ENCODE data around the gene GPR25.

GPR25 gene

GRCh38 chr1:200886594-200886993 lies 13.8 kb downstream of the GPR25 start:
- Histone ChIP-seq H3K4ac (ENCODE audit: low read depth in 1 of 2, low read length in 2 of 2) (no peak overlapping the region), H2BK15ac (ENCODE audit: low read depth, poor library complexity, severe bottlenecking) (no peak overlapping the region), H3K36me3 (ENCODE audit: control insufficient read depth in 1 of 2, insufficient read depth in 2 of 2, low read depth in 1 of 2, low read length in 2 of 2) (no peaks in the 10 kb centered on the region), H3K27ac (ENCODE audit: low read length, poor library complexity, severe bottlenecking) (no peak overlapping the region), H2AK5ac (ENCODE audit: low read length, severe bottlenecking) (no peak overlapping the region), H3K79me1 (replicated peaks; ENCODE audit: low read length, poor library complexity, severe bottlenecking) (peaks cover 2% of the 10 kb centered on the region), H3K4me2 (ENCODE audit: low read length, poor library complexity, severe bottlenecking) (no peak overlapping the region), H2BK120ac (ENCODE audit: low read depth, low read length) (no peak overlapping the region), H3K4me3 (ENCODE audit: insufficient read depth in 1 of 2, low read depth in 1 of 2, low read length in 2 of 2) (no peak overlapping the region), H4K8ac (ENCODE audit: low read length) (no peak overlapping the region), H2AFZ (ENCODE audit: low read depth, low read length) (no peak overlapping the region), H3K4me1 (ENCODE audit: control insufficient read depth, insufficient read depth, low read depth, low read length) (peaks cover 22% of the 10 kb centered on the region), H3K27me3 (ENCODE audit: control insufficient read depth in 1 of 2, insufficient read depth in 1 of 2, low read length in 2 of 2) (peaks cover 0 to 52% of the 10 kb centered on the region in 2 experiments), H4K91ac (ENCODE audit: low read length) (no peak overlapping the region), H3K9me3 (ENCODE audit: control insufficient read depth, low read length) (no peaks in the 10 kb centered on the region), H3K18ac (ENCODE audit: low read depth in 1 of 2, low read length in 2 of 2) (no peak overlapping the region), H2BK5ac (ENCODE audit: low read depth, low read length, poor library complexity, severe bottlenecking) (no peak overlapping the region), H3K23ac (ENCODE audit: low read length in 2 of 2) (no peak overlapping the region), H2BK12ac (ENCODE audit: low read length in 2 of 2) (no peak overlapping the region), H3K14ac (ENCODE audit: low read length in 2 of 2) (no peak overlapping the region), H3K9ac (ENCODE audit: low read length) (no peak overlapping the region)
- WGBS, result 86% methylated on average over 2 of the region's 2 CpGs
- DNase-seq, result no peak

- Histone ChIP-seq H3K79me1 (replicated peaks; ENCODE audit: low read length, poor library complexity, severe bottlenecking) (peaks cover 2% of the 10 kb centered on the region), H3K18ac (ENCODE audit: low read depth in 1 of 2, low read length in 2 of 2) (no peak overlapping the region), H2BK12ac (ENCODE audit: low read length in 2 of 2) (no peak overlapping the region), H3K14ac (ENCODE audit: low read length in 2 of 2) (no peak overlapping the region), H2BK120ac (ENCODE audit: low read depth, low read length) (no peak overlapping the region), H3K9ac (ENCODE audit: low read length) (no peak overlapping the region), H4K91ac (ENCODE audit: low read length) (no peak overlapping the region), H3K4me3 (ENCODE audit: insufficient read depth in 1 of 2, low read depth in 1 of 2, low read length in 2 of 2) (no peak overlapping the region), H3K4me1 (ENCODE audit: control insufficient read depth, insufficient read depth, low read depth, low read length) (peaks cover 22% of the 10 kb centered on the region), H3K27ac (ENCODE audit: low read length, poor library complexity, severe bottlenecking) (no peak overlapping the region), H2BK5ac (ENCODE audit: low read depth, low read length, poor library complexity, severe bottlenecking) (no peak overlapping the region), H3K9me3 (ENCODE audit: control insufficient read depth, low read length) (no peaks in the 10 kb centered on the region), H2AK5ac (ENCODE audit: low read length, severe bottlenecking) (no peak overlapping the region), H3K23ac (ENCODE audit: low read length in 2 of 2) (no peak overlapping the region), H3K27me3 (ENCODE audit: control insufficient read depth in 1 of 2, insufficient read depth in 1 of 2, low read length in 2 of 2) (peaks cover 0 to 56% of the 10 kb centered on the region in 2 experiments), H3K36me3 (ENCODE audit: control insufficient read depth in 1 of 2, insufficient read depth in 2 of 2, low read depth in 1 of 2, low read length in 2 of 2) (no peaks in the 10 kb centered on the region), H3K4me2 (ENCODE audit: low read length, poor library complexity, severe bottlenecking) (no peak overlapping the region), H2AFZ (ENCODE audit: low read depth, low read length) (no peak overlapping the region), H3K4ac (ENCODE audit: low read depth in 1 of 2, low read length in 2 of 2) (no peak overlapping the region), H2BK15ac (ENCODE audit: low read depth, poor library complexity, severe bottlenecking) (no peak overlapping the region), H4K8ac (ENCODE audit: low read length) (no peak overlapping the region)
- WGBS, result 88% methylated on average over 11 of the region's 11 CpGs
- DNase-seq, result no peak
Measured at GRCh38 chr1:200887036-200887435, 14.3 kb downstream of the GPR25 start.

GRCh38 chr1:200887772-200888348 lies 15.1 kb downstream of the GPR25 start:
- Histone ChIP-seq H3K9me3 (ENCODE audit: control insufficient read depth, low read length) (no peaks in the 10 kb centered on the region), H4K8ac (ENCODE audit: low read length) (no peak overlapping the region), H2BK15ac (ENCODE audit: low read depth, poor library complexity, severe bottlenecking) (no peak overlapping the region), H3K27me3 (ENCODE audit: control insufficient read depth in 1 of 2, insufficient read depth in 1 of 2, low read length in 2 of 2) (peaks cover 0 to 65% of the 10 kb centered on the region in 2 experiments), H3K36me3 (ENCODE audit: control insufficient read depth in 1 of 2, insufficient read depth in 2 of 2, low read depth in 1 of 2, low read length in 2 of 2) (no peaks in the 10 kb centered on the region), H3K27ac (ENCODE audit: low read length, poor library complexity, severe bottlenecking) (no peak overlapping the region), H3K18ac (ENCODE audit: low read depth in 1 of 2, low read length in 2 of 2) (no peak overlapping the region), H3K4me2 (ENCODE audit: low read length, poor library complexity, severe bottlenecking) (no peak overlapping the region), H3K79me1 (replicated peaks; ENCODE audit: low read length, poor library complexity, severe bottlenecking) (peaks cover 2% of the 10 kb centered on the region), H2BK12ac (ENCODE audit: low read length in 2 of 2) (no peak overlapping the region), H3K4ac (ENCODE audit: low read depth in 1 of 2, low read length in 2 of 2) (no peak overlapping the region), H2BK5ac (ENCODE audit: low read depth, low read length, poor library complexity, severe bottlenecking) (no peak overlapping the region), H3K14ac (ENCODE audit: low read length in 2 of 2) (no peak overlapping the region), H3K23ac (ENCODE audit: low read length in 2 of 2) (no peak overlapping the region), H3K4me3 (ENCODE audit: insufficient read depth in 1 of 2, low read depth in 1 of 2, low read length in 2 of 2) (no peak overlapping the region), H4K91ac (ENCODE audit: low read length) (no peak overlapping the region), H2AK5ac (ENCODE audit: low read length, severe bottlenecking) (peak overlapping the region; percentile 37), H3K9ac (ENCODE audit: low read length) (no peak overlapping the region), H2BK120ac (ENCODE audit: low read depth, low read length) (no peak overlapping the region), H2AFZ (ENCODE audit: low read depth, low read length) (no peak overlapping the region), H3K4me1 (ENCODE audit: control insufficient read depth, insufficient read depth, low read depth, low read length) (peaks cover 24% of the 10 kb centered on the region)
- 76% methylated on average over 9 of the region's 9 CpGs for WGBS
- no peak for DNase-seq

GRCh38 chr1:200888349-200888838 lies 15.6 kb downstream of the GPR25 start:
- Histone ChIP-seq H3K27me3 (ENCODE audit: control insufficient read depth in 1 of 2, insufficient read depth in 1 of 2, low read length in 2 of 2) (peaks cover 0 to 70% of the 10 kb centered on the region in 2 experiments), H3K4me2 (ENCODE audit: low read length, poor library complexity, severe bottlenecking) (no peak overlapping the region), H3K9ac (ENCODE audit: low read length) (no peak overlapping the region), H3K27ac (ENCODE audit: low read length, poor library complexity, severe bottlenecking) (no peak overlapping the region), H2AFZ (ENCODE audit: low read depth, low read length) (no peak overlapping the region), H3K4me1 (ENCODE audit: control insufficient read depth, insufficient read depth, low read depth, low read length) (peaks cover 27% of the 10 kb centered on the region), H2BK12ac (ENCODE audit: low read length in 2 of 2) (no peak overlapping the region), H2BK5ac (ENCODE audit: low read depth, low read length, poor library complexity, severe bottlenecking) (no peak overlapping the region), H2BK120ac (ENCODE audit: low read depth, low read length) (no peak overlapping the region), H2BK15ac (ENCODE audit: low read depth, poor library complexity, severe bottlenecking) (no peak overlapping the region), H3K4me3 (ENCODE audit: insufficient read depth in 1 of 2, low read depth in 1 of 2, low read length in 2 of 2) (no peak overlapping the region), H3K79me1 (replicated peaks; ENCODE audit: low read length, poor library complexity, severe bottlenecking) (peaks cover 2% of the 10 kb centered on the region), H3K18ac (ENCODE audit: low read depth in 1 of 2, low read length in 2 of 2) (no peak overlapping the region), H4K91ac (ENCODE audit: low read length) (no peak overlapping the region), H3K36me3 (ENCODE audit: control insufficient read depth in 1 of 2, insufficient read depth in 2 of 2, low read depth in 1 of 2, low read length in 2 of 2) (no peaks in the 10 kb centered on the region), H3K4ac (ENCODE audit: low read depth in 1 of 2, low read length in 2 of 2) (no peak overlapping the region), H4K8ac (ENCODE audit: low read length) (no peak overlapping the region), H3K9me3 (ENCODE audit: control insufficient read depth, low read length) (no peaks in the 10 kb centered on the region), H2AK5ac (ENCODE audit: low read length, severe bottlenecking) (no peak overlapping the region), H3K14ac (ENCODE audit: low read length in 2 of 2) (peak overlapping the region in 1 of 2 experiments; percentile 6), H3K23ac (ENCODE audit: low read length in 2 of 2) (no peak overlapping the region)
- WGBS, result 46% methylated on average over 6 of the region's 7 CpGs
- no peak for DNase-seq
